Left ventricle myocardium inferior (tissue), 1 donor: ENCODE data around the gene GNAT2. TPM values are rescaled to one million over a fixed set of nuclear protein-coding genes. Genes with fewer than 3 reads are reported as not detected.

Experiments used
- DNase-seq: peaks from one replicate; pipeline ENCODE4 v3.0.0-alpha.2; 2020
- H3K27ac ChIP-seq: fragments of 200-600 bp; replicated peaks from 2 replicates; pipeline ENCODE4 v1.8.0; 2021
- H3K27me3 ChIP-seq: fragments of 200-600 bp; 2 replicates; pipeline ENCODE4 v1.8.0; 2021; ENCODE audit warnings: low read depth
- H3K36me3 ChIP-seq: fragments of 200-600 bp; 2 replicates; pipeline ENCODE4 v1.8.0; 2021
- H3K4me1 ChIP-seq: fragments of 200-600 bp; 2 replicates; pipeline ENCODE4 v1.8.0; 2021
- H3K4me3 ChIP-seq: fragments of 200-600 bp; 2 replicates; pipeline ENCODE4 v1.8.0; 2021; ENCODE audit warnings: mild to moderate bottlenecking, moderate library complexity
- H3K9me3 ChIP-seq: fragments of 200-600 bp; replicated peaks from 2 replicates; pipeline ENCODE4 v1.8.0; 2021
- intact Hi-C: fragments of 100-400 bp; cut with micrococcal nuclease; formaldehyde crosslinking; loops from one replicate; pipeline ENCODE4 v1.11.0; 2022
- total RNA-seq: library from RNA; stranded (reverse); fragmentation: NEBNext Ultra II Directional; extraction: Animal tissue kit (Norgen Biotek cat#: 25700); gene quantifications from one replicate; pipeline ENCODE4 v1.2.1, GENCODE V29; 2021
- TF ChIP-seq, protein P1 (sequence below): fragments of 200-600 bp; IDR thresholded peaks from 2 replicates; pipeline ENCODE4 v1.8.0; 2021; ENCODE audit warnings: antibody characterized with exemption, mild to moderate bottlenecking, borderline replicate concordance
- donor health status: DM: no; HTN: yes; CAD: no; lungs with severe emphysema.

GNAT2 gene
- total RNA-seq, 1 donor from 2014 or later, result not detected

DNA sequence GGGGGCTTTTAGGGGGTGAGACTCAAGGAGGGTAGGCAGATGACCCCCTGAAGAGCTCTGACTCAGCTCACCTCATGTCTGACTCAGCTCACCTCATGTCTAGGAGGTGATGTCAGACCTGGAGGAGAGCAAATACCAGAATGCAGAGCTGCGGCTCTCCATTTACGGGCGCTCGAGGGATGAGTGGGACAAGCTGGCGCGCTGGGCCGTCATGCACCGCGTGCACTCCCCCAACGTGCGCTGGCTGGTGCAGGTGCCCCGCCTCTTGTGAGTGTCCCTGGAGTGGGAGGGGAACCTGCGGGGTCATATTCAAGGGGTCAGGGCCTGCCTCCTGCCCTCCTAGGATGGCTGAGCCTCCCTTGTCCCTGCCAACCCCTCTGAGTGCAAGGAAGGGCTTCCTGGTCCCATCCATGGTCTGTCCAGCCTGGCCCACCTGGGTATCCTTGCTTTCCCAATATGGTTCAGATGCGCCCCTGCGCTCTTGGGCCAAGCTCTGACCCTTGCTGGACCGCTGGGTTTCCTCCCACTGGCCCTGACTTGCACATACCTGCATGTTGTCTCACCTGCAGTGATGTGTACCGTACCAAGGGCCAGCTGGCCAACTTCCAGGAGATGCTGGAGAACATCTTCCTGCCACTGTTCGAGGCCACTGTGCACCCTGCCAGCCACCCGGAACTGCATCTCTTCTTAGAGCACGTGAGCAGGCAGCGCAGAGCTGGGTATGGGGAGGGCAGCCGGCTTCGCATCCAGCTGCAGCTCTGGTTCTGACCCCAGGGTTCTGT is 9.3 kb upstream of the GNAT2 start:
- Histone ChIP-seq H3K9me3 (no peaks in the 10 kb centered on the region), H3K36me3 (peaks cover 48% of the 10 kb centered on the region), H3K27me3 (no peaks in the 10 kb centered on the region), H3K4me3 (no peak overlapping the region), H3K4me1 (peaks cover 34% of the 10 kb centered on the region), H3K27ac (no peak overlapping the region)
- TF ChIP-seq, protein P1, sequence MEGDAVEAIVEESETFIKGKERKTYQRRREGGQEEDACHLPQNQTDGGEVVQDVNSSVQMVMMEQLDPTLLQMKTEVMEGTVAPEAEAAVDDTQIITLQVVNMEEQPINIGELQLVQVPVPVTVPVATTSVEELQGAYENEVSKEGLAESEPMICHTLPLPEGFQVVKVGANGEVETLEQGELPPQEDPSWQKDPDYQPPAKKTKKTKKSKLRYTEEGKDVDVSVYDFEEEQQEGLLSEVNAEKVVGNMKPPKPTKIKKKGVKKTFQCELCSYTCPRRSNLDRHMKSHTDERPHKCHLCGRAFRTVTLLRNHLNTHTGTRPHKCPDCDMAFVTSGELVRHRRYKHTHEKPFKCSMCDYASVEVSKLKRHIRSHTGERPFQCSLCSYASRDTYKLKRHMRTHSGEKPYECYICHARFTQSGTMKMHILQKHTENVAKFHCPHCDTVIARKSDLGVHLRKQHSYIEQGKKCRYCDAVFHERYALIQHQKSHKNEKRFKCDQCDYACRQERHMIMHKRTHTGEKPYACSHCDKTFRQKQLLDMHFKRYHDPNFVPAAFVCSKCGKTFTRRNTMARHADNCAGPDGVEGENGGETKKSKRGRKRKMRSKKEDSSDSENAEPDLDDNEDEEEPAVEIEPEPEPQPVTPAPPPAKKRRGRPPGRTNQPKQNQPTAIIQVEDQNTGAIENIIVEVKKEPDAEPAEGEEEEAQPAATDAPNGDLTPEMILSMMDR, result no peak
- DNase-seq, result no peak
- intact Hi-C loops, result no loop called here

DNA sequence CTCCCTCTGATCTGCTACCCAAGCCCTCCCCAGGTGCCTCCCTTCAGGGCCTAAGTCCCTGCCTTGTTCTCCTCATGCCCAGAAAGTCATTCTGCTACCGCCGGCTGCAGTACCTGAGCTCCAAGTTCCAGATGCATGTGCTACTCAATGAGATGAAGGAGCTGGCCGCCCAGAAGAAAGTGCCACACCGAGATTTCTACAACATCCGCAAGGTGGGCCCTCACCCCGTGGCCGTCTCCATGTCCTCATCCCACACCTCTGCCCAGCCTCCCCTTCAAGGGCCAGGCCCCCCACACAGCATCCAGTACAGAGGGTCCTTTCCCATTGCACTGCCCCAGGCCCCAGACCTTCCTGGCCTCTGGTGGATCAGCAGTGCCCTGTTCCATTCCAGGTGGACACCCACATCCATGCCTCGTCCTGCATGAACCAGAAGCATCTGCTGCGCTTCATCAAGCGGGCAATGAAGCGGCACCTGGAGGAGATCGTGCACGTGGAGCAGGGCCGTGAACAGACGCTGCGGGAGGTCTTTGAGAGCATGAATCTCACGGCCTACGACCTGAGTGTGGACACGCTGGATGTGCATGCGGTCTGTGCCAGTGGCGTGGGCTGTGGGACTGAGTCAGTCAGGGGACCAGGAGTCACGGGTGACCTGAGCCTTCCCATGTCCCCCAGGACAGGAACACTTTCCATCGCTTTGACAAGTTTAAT is 8.4 kb upstream of the GNAT2 start:
- no peak for DNase-seq
- H3K27ac ChIP-seq, result no peak overlapping the region
- H3K36me3 ChIP-seq, result peaks cover 48% of the 10 kb centered on the region
- H3K4me1 ChIP-seq, result peaks cover 40% of the 10 kb centered on the region
- intact Hi-C loops, result no loop called here
- no peaks in the 10 kb centered on the region for H3K27me3 ChIP-seq
- H3K9me3 ChIP-seq, result no peaks in the 10 kb centered on the region
- TF ChIP-seq, protein P1, result no peak
- H3K4me3 ChIP-seq, result no peak overlapping the region

DNA sequence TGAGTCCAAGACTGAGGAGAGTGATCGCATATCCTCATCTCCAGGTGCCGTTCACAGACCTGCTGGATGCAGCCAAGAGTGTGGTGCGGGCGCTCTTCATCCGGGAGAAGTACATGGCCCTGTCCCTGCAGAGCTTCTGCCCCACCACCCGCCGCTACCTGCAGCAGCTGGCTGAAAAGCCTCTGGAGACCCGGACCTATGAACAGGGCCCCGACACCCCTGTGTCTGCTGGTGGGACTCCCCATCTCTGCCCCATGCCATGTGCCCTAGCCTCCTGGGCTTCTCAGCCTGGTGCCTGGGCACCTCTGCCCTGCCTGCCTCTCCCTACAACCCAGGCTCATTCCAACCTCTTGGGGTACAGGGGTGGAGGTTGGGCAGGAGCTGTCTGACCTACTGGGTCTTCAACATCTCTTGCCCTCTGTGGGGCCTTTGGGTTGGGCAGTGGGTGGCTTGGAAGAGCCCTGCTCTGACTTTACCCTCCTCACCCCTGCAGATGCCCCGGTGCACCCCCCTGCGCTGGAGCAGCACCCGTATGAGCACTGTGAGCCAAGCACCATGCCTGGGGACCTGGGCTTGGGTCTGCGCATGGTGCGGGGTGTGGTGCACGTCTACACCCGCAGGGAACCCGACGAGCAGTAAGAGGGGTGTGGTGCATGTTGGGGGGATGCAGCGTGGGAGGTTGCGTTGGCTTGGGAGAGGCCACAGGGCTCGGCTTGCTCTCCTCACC is 7.4 kb upstream of the GNAT2 start:
- Histone ChIP-seq H3K36me3 (peaks cover 48% of the 10 kb centered on the region), H3K4me3 (no peak overlapping the region), H3K9me3 (no peaks in the 10 kb centered on the region), H3K27me3 (no peaks in the 10 kb centered on the region), H3K4me1 (peaks cover 38% of the 10 kb centered on the region), H3K27ac (no peak overlapping the region)
- TF ChIP-seq, protein P1, result no peak
- intact Hi-C loops, result no loop called here
- DNase-seq, result no peak

GRCh38 chr1:109625601-109626560 is 6.5 kb upstream of the GNAT2 start:
- Histone ChIP-seq H3K4me1 (peaks cover 45% of the 10 kb centered on the region), H3K4me3 (no peak overlapping the region), H3K27ac (no peak overlapping the region), H3K27me3 (no peaks in the 10 kb centered on the region), H3K36me3 (peaks cover 38% of the 10 kb centered on the region), H3K9me3 (no peaks in the 10 kb centered on the region)
- DNase-seq, result no peak
- intact Hi-C loops, result no loop called here
- TF ChIP-seq, protein P1, result no peak
